Uterus (tissue), 4 donors: Measurements from ENCODE around the gene CGRRF1. TPM values are rescaled to one million over a fixed set of nuclear protein-coding genes. Genes with fewer than 3 reads are reported as not detected.
A peak's percentile ranks its signal among the peaks of the same experiment; 100 is the strongest.

Experiments
- DNase-seq, 2 donors: peaks; one replicate each; pipeline ENCODE4 v3.0.0-alpha.2; 2019 to 2020
- H3K27ac ChIP-seq, 2 donors: fragments of 200-600 bp; sonication (generic); 1 replicate in 1 of 2; 2 replicates in 1 of 2; pipeline ENCODE4 v1.5.1; 2016 to 2018
- H3K27me3 ChIP-seq, 2 donors: fragments of 200-600 bp; sonication (generic); one replicate each; pipeline ENCODE4 v1.5.1; 2018 to 2019; ENCODE audit warnings: control low read depth in 1 of 2
- H3K36me3 ChIP-seq, 2 donors: fragments of 200-600 bp; sonication (generic); one replicate each; pipeline ENCODE4 v1.5.1; 2019; ENCODE audit warnings: control low read depth in 1 of 2
- H3K4me1 ChIP-seq, 2 donors: fragments of 200-600 bp; sonication (generic); one replicate each; pipeline ENCODE4 v1.5.1; 2018 to 2019; ENCODE audit warnings: control low read depth in 1 of 2
- H3K4me3 ChIP-seq, 2 donors: fragments of 200-600 bp; sonication (generic); 1 replicate in 1 of 2; 2 replicates in 1 of 2; pipeline ENCODE4 v1.5.1; 2018 to 2019; ENCODE audit warnings: mild to moderate bottlenecking in 1 of 2
- H3K9me3 ChIP-seq, 2 donors: fragments of 200-600 bp; sonication (generic); one replicate each; pipeline ENCODE4 v1.5.1; 2019; ENCODE audit warnings: control low read depth in 1 of 2
- CTCF ChIP-seq, 4 experiments: fragments of 200-600 bp in 2 of 4; fragments of 450-650 bp in 2 of 4; sonication (generic) in 2 of 4; IDR thresholded peaks; one replicate each; pipeline ENCODE4 v1.5.1; 2016 to 2019; ENCODE audit warnings: antibody characterized with exemption in 4 of 4, mild to moderate bottlenecking in 2 of 4, moderate library complexity in 1 of 4
- POLR2A ChIP-seq, 2 donors: fragments of 450-650 bp; IDR thresholded peaks; one replicate each; pipeline ENCODE4 v1.6.1; 2016; ENCODE audit warnings: antibody characterized with exemption in 2 of 2, mild to moderate bottlenecking in 1 of 2, moderate library complexity in 1 of 2
- intact Hi-C: fragments of 100-400 bp; cut with DNase I; formaldehyde crosslinking; loops from one replicate; pipeline ENCODE4 v1.15.1; 2023; ENCODE audit warnings: low total_unique reads
- total RNA-seq, 4 donors: library from RNA; depleted of rRNA in 3 of 4; stranded (reverse); fragments of >200 nt in 3 of 4; gene quantifications; one replicate each; pipeline versions ENCODE4 v1.1.0 to v1.2.4, GENCODE V29; 2014 to 2023
- donor health status: DM: yes; HTN: yes; CAD: no.

Gene CGRRF1
- total RNA-seq, 4 donors from 2014 or later: 32.1 to 50.2 (median 33.7) TPM

DNA sequence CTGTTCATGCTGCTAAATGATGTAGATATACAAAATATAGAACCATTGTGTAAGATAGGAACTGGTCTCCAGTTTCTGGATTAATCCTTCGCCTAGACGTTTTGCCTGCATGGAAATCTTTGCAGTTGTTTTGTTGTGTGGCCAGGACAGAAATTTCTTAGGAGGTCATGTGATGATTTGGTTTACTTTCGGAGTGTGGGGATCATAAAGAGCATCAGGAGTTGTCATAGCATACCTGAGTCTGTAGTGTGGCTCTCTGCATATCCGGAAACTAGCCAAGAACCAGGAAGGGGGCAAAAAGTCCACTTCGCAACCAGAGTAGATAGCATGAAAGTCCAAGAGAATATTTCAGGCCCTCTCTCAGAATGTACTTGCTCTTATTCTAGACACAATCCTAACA lies 60.3 kb downstream of the CGRRF1 start:
- Histone ChIP-seq H3K4me1 (no peaks in the 10 kb centered on the region), H3K27me3 (no peaks in the 10 kb centered on the region), H3K4me3 (no peak overlapping the region), H3K27ac (peak overlapping the region; percentile 100), H3K36me3 (no peaks in the 10 kb centered on the region), H3K9me3 (no peaks in the 10 kb centered on the region)
- intact Hi-C loops: no loop called here
- TF ChIP-seq POLR2A (IDR thresholded peaks at IDR 0.05) (no peak), CTCF (IDR thresholded peaks at IDR 0.05) (no peak)
- no peak for DNase-seq

- intact Hi-C loops: no loop called here
- Histone ChIP-seq H3K27ac (peak overlapping the region; percentile 100), H3K4me3 (no peak overlapping the region), H3K27me3 (no peaks in the 10 kb centered on the region), H3K36me3 (no peaks in the 10 kb centered on the region), H3K9me3 (no peaks in the 10 kb centered on the region), H3K4me1 (no peaks in the 10 kb centered on the region)
- no peak for DNase-seq
- TF ChIP-seq CTCF (IDR thresholded peaks at IDR 0.05): no peak
- no peak for TF ChIP-seq POLR2A (IDR thresholded peaks at IDR 0.05)
Measured at GRCh38 chr14:54570631-54571415, 61.1 kb downstream of the CGRRF1 start.

- no peaks in the 10 kb centered on the region for H3K9me3 ChIP-seq
- H3K27me3 ChIP-seq: no peaks in the 10 kb centered on the region
- no peak overlapping the region for H3K27ac ChIP-seq
- no peak for TF ChIP-seq POLR2A (IDR thresholded peaks at IDR 0.05)
- TF ChIP-seq CTCF (IDR thresholded peaks at IDR 0.05): peak in 2 of 4 experiments; percentile 24 to 36
- intact Hi-C loops: no loop called here
- DNase-seq: no peak
- H3K4me1 ChIP-seq: no peaks in the 10 kb centered on the region
- no peaks in the 10 kb centered on the region for H3K36me3 ChIP-seq
- no peak overlapping the region for H3K4me3 ChIP-seq
Measured at GRCh38 chr14:54572316-54572715, 62.6 kb downstream of the CGRRF1 start.

DNA sequence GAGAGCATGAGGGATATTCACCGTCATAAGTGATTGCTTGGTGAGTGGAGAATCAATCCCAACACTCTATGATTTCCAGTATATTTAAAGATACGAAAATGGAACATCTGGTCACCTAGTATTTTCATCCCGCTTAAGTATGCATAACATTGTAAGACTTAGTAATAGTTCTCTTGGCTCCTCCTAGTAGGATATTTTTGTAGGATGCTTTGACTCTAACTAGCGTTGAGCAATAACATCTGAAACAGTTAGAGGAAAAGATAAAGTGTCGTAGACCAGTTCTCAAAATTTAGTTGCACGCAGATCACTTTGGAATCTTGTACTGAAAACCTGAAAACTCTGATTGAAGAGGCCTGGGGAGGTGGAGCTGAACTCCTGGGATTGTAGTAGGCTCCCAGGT lies 64.8 kb downstream of the CGRRF1 start:
- intact Hi-C loops: no loop called here
- DNase-seq: no peak
- no peak for TF ChIP-seq CTCF (IDR thresholded peaks at IDR 0.05)
- TF ChIP-seq POLR2A (IDR thresholded peaks at IDR 0.05): no peak
- Histone ChIP-seq H3K4me1 (peaks cover 0 to 3% of the 10 kb centered on the region in 2 donors), H3K36me3 (no peaks in the 10 kb centered on the region), H3K27ac (peak overlapping the region; percentile 7 to 18), H3K4me3 (no peak overlapping the region), H3K27me3 (no peaks in the 10 kb centered on the region), H3K9me3 (no peaks in the 10 kb centered on the region)

DNA sequence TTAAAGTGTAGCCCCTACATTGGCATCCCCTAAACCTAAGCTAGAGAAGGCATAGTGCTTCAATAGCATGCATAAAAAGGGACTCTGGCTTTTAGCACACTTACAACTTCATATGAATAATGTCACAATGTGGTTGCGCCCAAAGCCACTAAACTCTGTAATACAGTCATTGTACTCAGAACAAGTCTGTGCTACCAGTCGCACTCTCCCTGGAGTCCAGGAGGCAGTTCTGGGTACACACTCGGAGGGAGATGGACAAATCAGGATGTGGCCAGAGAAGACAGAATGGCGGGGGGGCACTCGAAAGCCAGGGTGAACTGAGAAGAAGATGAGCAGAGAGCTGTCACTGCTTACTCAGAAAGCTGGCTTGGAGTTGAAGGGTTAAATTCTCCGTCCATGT lies 67.8 kb downstream of the CGRRF1 start:
- H3K9me3 ChIP-seq: no peaks in the 10 kb centered on the region
- H3K27me3 ChIP-seq: no peaks in the 10 kb centered on the region
- no peak for DNase-seq
- H3K36me3 ChIP-seq: no peaks in the 10 kb centered on the region
- TF ChIP-seq POLR2A (IDR thresholded peaks at IDR 0.05) (no peak), CTCF (IDR thresholded peaks at IDR 0.05) (no peak)
- no peak overlapping the region for H3K4me3 ChIP-seq
- no peak overlapping the region for H3K27ac ChIP-seq
- intact Hi-C loops: no loop called here
- peaks cover 0 to 3% of the 10 kb centered on the region in 2 donors for H3K4me1 ChIP-seq
